GM12891 (cell line): ENCODE results near the gene PELI3.

Source experiments
- DNase-seq: peaks from one replicate; pipeline ENCODE4 v3.0.0; 2011; ENCODE audit warnings: low spot score; ENCODE audit not compliant: insufficient read length
- FAIRE-seq: peaks from 2 replicates; lab custom pipeline; 2011; peaks lifted over from hg19 to GRCh38; lab: Jason Lieb, UNC
- PAX5 ChIP-seq: IDR thresholded peaks from 2 replicates; pipeline ENCODE4 v1.6.1; 2011; ENCODE audit warnings: low read length, moderate library complexity, mild to moderate bottlenecking; ENCODE audit not compliant: insufficient read depth, severe bottlenecking
- POLR2A ChIP-seq: IDR thresholded peaks from 2 replicates; pipeline ENCODE4 v1.6.1; 2011; ENCODE audit warnings: low read depth, low read length, control low read depth
- POLR2AphosphoS5 ChIP-seq: IDR thresholded peaks from 2 replicates; pipeline ENCODE4 v1.6.1; 2011; ENCODE audit warnings: low read depth, low read length, control low read depth
- POU2F2 ChIP-seq: IDR thresholded peaks from 2 replicates; pipeline ENCODE4 v1.6.1; 2011; ENCODE audit warnings: low read depth, mild to moderate bottlenecking, control low read depth, low read length, moderate library complexity
- SPI1 ChIP-seq: IDR thresholded peaks from 2 replicates; pipeline ENCODE4 v1.6.1; 2011; ENCODE audit warnings: low read depth, low read length, control low read depth
- TAF1 ChIP-seq: IDR thresholded peaks from 2 replicates; pipeline ENCODE4 v1.6.1; 2011; ENCODE audit warnings: low read depth, low read length, control low read depth

Gene PELI3

GRCh38 chr11:66484806-66485380, 18.2 kb downstream of the PELI3 start:
- no peak for TF ChIP-seq TAF1
- no peak for TF ChIP-seq POLR2AphosphoS5
- DNase-seq (no peak), FAIRE-seq (no peak)

- TF ChIP-seq POU2F2 = no peak
- no peak for TF ChIP-seq TAF1
- no peak for TF ChIP-seq POLR2AphosphoS5
- TF ChIP-seq POLR2A = no peak
- no peak for TF ChIP-seq SPI1
- no peak for TF ChIP-seq PAX5
- FAIRE-seq (no peak), DNase-seq (no peak)
Observed at GRCh38 chr11:66488957-66489356, 22.3 kb downstream of the PELI3 start.

DNA sequence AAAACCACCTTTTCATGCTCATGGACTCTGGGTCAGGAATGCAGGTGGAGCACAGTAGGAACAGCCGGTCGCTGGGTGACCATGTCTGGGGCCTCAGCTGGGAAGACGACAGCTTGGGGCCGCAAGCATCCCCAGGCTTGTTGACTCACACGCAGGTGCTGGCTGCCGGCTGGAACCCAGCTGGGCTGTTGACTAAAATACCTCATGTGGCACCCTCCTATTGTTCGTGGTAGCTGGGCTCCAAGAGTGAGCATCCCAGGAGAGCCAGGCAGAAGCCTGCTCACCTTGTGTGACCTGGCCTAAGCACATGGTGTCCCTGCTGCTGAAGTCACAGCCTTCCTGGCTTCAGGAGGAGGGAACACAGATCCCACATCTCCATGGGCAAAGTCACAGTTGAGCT, 22.9 kb downstream of the PELI3 start:
- DNase-seq (no peak), FAIRE-seq (no peak)
- TF ChIP-seq SPI1 (no peak), POLR2A (no peak), POLR2AphosphoS5 (no peak), POU2F2 (no peak), TAF1 (no peak), PAX5 (no peak)

- DNase-seq = no peak
- FAIRE-seq = no peak
- no peak for TF ChIP-seq SPI1
- no peak for TF ChIP-seq TAF1
- TF ChIP-seq POLR2A = no peak
- no peak for TF ChIP-seq POU2F2
- no peak for TF ChIP-seq PAX5
Observed at GRCh38 chr11:66491315-66491935, 24.7 kb downstream of the PELI3 start.

GRCh38 chr11:66492161-66492865, 25.6 kb downstream of the PELI3 start:
- FAIRE-seq (no peak), DNase-seq (no peak)
- TF ChIP-seq POLR2A (no peak), POLR2AphosphoS5 (no peak), POU2F2 (no peak)

DNA sequence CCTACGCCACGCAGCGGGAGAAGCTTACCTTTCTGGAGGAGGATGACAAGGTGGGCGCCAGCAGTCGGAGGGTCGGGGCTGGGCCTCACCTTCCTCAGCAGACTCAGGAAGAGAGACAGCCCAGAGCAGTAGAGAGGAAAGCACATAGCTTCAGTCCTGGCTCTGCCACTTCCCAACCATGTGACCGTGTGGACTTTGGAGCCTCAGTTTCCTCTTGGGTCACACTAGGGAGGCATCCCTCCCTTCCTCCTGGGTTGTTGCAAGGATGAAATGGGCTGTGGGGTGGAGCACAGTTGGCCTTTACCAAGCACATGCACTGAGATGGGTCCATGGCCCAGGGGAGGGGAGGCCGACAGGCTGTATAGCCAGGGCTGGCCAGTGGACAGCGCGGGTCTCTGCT, 26.4 kb downstream of the PELI3 start:
- no peak for TF ChIP-seq POLR2AphosphoS5
- no peak for TF ChIP-seq POLR2A
- no peak for TF ChIP-seq POU2F2
- no peak for TF ChIP-seq TAF1
- TF ChIP-seq SPI1 = no peak
- TF ChIP-seq PAX5 = no peak
- FAIRE-seq (no peak), DNase-seq (no peak)

GRCh38 chr11:66494458-66494857, 27.8 kb downstream of the PELI3 start:
- FAIRE-seq (no peak), DNase-seq (no peak)
- no peak for TF ChIP-seq TAF1
- no peak for TF ChIP-seq PAX5
- no peak for TF ChIP-seq POLR2AphosphoS5
- TF ChIP-seq SPI1 = no peak
- TF ChIP-seq POLR2A = no peak
- no peak for TF ChIP-seq POU2F2

DNA sequence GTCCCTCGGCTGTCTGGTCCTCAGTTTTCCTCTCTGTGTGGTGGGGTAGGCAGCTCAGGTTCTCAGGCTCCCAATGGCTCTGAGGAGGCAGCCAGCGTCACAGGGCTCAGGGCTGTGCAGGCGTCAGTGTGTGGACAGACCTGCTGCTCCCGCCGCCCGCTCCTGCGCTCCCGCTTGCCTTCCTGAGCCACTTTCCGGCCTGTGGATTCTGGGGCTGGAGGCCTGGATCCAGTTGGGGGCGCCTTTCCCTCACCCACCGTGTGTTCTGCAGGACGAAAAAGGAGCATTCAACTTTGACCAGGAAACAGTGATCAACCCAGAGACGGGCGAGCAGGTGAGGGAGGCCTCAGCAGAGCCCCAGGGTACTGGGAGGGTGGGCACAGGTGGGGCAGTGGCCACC, 28.2 kb downstream of the PELI3 start:
- FAIRE-seq (no peak), DNase-seq (no peak)
- TF ChIP-seq TAF1 (no peak), SPI1 (no peak), POLR2AphosphoS5 (no peak), POLR2A (no peak)

DNA sequence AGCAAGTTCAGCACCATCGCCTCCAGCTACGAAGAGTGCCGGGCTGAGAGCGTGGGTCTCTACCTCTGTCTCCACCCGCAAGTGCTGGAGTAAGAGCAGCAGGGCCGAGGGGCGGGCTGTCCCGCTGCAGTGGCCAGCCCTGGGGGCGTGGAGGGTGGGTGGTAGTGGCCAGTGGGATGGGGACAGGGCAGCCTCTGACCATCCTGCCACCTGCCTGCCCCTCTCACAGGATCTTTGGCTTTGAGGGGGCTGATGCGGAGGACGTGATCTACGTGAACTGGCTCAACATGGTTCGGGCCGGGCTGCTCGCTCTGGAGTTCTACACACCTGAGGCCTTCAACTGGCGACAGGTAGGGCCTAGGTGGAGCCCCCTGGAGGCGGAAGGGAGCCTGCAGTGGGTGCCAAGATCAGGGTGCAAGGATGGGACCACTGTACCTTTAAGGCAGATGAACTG, 28.7 kb downstream of the PELI3 start:
- DNase-seq (no peak), FAIRE-seq (no peak)
- TF ChIP-seq PAX5 (no peak), POLR2AphosphoS5 (no peak), POU2F2 (no peak), TAF1 (no peak), SPI1 (no peak), POLR2A (no peak)

DNA sequence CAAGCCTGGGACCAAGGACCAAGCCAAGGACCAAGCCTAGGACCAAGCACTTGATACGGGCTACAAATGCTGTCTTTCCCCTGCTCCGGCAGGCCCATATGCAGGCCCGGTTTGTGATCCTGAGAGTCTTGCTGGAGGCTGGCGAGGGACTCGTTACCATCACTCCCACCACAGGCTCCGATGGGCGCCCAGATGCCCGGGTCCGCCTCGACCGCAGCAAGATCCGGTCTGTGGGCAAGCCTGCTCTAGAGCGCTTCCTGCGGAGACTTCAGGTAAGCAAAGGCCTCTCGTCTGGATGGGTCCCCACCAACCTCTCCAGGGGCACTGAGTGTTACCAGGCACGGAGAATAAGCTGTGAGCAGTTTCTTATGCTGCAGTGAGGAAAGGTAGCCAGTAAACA, 30.5 kb downstream of the PELI3 start:
- no peak for DNase-seq
- TF ChIP-seq SPI1 = no peak
- TF ChIP-seq POLR2A = no peak
- TF ChIP-seq POLR2AphosphoS5 = no peak
- no peak for TF ChIP-seq TAF1
- no peak for TF ChIP-seq POU2F2
- TF ChIP-seq PAX5 = no peak
- no peak for FAIRE-seq

GRCh38 chr11:66498506-66498905, 31.8 kb downstream of the PELI3 start:
- DNase-seq (no peak), FAIRE-seq (no peak)
- TF ChIP-seq POU2F2 (no peak), POLR2AphosphoS5 (no peak), POLR2A (no peak), PAX5 (no peak), SPI1 (no peak), TAF1 (no peak)
